Erythroblast (primary cell): ENCODE data around the gene CHRNG.
A peak's percentile ranks its signal among the peaks of the same experiment; 100 is the strongest.

ENCODE experiments used
- DNase-seq, 2 experiments: peaks; one replicate each; lab custom pipeline; 2025; lab: John Stamatoyannopoulos, UW
- GATA1 ChIP-seq: IDR thresholded peaks from 2 replicates; pipeline ENCODE4 v1.6.1; 2011; ENCODE audit warnings: low read depth, mild to moderate bottlenecking, control low read depth, low read length, moderate library complexity
- POLR2A ChIP-seq: IDR thresholded peaks from 2 replicates; pipeline ENCODE4 v1.6.1; 2011; ENCODE audit warnings: mild to moderate bottlenecking, low read length

Gene CHRNG

DNA sequence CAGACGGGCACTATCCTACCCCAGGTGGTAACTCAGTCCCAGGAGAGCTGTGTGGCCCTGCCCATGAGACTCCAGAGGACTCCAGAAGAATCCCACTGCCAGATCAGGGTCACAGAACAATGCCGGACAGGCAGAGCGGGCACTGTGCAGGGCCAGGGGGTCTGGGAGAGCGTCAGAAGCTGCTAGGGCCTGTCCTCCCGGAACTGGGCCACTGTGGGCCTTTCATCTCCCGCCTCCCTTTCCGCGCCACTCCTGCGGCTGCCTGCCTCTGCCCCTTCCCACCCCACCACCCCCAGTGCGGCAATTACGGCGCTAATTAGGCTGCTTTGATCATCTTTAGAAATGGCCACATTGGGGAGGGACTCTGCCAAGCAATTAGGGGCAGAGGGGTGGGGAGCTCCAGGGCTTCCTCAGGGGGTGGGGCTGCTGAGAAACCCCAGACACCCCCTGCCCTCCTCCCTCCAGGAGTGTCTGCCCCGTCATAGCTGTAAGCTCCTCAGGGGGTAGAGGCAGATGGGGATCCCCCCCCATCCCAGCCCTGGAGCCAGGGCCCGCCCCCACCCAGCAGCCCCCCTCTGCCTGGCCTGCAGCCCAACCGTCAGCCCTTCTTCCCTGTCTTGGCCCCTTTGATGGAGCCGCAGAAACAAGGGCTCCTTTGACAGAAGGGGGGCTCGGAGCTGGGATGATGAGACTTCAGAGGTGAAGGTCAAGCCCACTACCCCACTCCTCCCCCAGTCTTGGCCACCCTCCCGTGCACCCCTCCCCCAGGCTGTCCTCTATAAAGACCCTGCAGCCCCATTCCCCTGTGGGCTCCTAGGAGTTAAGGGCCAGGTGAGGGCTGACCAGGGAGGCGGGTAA, 19.7 kb upstream of the CHRNG start, which contains the start of gene PRSS56:
TSS of gene PRSS56 (plus strand) at position 808 of the 858 bp plus-strand sequence. CDS start 211 bp downstream, outside the sequence.
- TF ChIP-seq GATA1 (no peak), POLR2A (no peak)
- no peak for DNase-seq

DNA sequence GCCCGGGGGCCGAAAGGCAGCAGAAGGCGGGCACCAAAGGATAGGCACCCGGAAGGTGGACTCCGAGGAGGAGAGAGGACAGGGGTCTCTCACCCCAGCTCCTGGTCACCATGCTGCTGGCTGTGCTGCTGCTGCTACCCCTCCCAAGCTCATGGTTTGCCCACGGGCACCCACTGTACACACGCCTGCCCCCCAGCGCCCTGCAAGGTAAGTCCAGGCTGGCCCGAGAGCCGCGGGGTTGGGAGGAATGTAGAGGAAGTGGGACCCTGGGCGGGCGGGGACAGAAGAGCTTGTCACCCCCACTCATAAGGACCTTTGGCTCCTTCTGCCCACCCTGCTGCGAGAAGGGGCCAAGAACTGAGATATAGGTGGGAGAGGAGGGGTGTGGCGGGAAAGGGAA, 19.0 kb upstream of the CHRNG start:
- DNase-seq = no peak
- TF ChIP-seq GATA1 (no peak), POLR2A (no peak)

DNA sequence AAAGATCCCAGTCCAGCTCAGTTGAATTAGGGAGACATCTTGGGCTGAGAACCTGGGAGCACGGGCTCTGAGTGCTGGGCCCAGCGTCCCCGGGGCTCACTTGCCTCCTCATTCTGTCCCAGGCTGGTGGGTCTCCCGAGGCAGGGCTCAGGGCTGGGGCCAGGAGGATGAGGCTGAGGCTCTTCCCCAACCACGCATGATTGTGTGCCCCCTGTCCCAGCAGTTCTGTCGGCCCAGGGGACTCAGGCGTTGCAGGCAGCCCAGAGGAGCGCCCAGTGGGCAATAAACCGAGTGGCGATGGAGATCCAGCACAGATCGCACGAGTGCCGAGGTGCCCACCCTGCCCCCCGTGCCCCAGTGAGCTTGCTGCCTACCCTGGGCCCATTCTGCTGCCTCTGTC, 18.4 kb upstream of the CHRNG start:
- TF ChIP-seq GATA1 (no peak), POLR2A (no peak)
- no peak for DNase-seq

DNA sequence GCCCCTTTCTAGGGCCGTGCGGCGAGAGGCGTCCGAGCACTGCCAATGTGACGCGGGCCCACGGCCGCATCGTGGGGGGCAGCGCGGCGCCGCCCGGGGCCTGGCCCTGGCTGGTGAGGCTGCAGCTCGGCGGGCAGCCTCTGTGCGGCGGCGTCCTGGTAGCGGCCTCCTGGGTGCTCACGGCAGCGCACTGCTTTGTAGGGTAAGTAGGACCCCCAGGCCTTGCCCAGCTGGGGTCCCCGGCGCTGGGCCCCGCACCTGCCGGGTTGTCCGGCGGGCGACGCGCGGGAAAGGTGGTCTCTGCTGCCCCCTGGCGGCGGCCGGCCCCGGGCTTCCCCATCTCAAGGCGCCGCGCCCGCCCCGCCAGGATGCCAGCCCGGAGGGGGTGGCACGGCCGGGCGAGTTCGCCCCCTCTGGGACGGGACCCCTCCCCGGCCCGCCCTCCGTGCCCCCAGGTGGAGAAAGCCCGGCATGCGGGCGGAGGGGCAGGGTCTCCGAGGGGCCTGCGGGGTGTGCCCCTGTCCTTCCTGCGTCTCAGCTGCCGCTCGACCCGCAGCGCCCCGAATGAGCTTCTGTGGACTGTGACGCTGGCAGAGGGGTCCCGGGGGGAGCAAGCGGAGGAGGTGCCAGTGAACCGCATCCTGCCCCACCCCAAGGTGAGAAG, 17.4 kb upstream of the CHRNG start:
- TF ChIP-seq GATA1 (no peak), POLR2A (no peak)
- peak; percentile 40 to 74 for DNase-seq

DNA sequence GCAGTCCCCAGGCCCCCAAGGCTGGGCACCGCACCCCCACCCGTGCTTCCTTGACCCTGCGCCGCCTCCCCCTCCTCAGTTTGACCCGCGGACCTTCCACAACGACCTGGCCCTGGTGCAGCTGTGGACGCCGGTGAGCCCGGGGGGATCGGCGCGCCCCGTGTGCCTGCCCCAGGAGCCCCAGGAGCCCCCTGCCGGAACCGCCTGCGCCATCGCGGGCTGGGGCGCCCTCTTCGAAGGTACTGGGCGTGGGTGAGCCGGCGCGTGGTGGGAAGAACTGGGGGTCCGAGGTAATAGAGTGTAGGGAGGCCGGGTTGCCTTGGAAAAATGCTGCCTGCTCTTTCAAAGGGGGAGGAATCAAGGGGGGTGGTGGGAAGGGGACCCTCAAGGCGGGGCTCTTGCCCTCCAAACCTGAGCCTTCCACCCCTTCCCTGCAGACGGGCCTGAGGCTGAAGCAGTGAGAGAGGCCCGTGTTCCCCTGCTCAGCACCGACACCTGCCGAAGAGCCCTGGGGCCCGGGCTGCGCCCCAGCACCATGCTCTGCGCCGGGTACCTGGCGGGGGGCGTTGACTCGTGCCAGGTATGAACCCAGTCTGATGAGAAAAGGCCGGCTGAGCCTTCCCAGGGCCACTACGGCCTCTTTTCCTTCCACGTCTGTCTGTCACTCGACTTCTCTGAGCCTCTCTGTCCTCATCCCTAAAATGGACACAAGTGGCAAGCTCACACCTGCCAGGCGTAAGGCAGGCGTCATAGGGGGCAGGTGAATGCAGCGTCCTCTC, 16.7 kb upstream of the CHRNG start:
- DNase-seq = no peak
- TF ChIP-seq POLR2A = no peak
- TF ChIP-seq GATA1 = no peak

DNA sequence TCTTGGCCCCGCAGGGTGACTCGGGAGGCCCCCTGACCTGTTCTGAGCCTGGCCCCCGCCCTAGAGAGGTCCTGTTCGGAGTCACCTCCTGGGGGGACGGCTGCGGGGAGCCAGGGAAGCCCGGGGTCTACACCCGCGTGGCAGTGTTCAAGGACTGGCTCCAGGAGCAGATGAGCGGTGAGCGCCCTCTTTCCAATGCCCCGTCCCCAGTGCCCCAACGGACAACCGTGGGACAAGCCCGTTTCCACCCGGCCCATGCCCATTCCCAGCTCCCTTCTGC, 16.1 kb upstream of the CHRNG start:
- no peak for TF ChIP-seq GATA1
- TF ChIP-seq POLR2A = no peak
- no peak for DNase-seq

DNA sequence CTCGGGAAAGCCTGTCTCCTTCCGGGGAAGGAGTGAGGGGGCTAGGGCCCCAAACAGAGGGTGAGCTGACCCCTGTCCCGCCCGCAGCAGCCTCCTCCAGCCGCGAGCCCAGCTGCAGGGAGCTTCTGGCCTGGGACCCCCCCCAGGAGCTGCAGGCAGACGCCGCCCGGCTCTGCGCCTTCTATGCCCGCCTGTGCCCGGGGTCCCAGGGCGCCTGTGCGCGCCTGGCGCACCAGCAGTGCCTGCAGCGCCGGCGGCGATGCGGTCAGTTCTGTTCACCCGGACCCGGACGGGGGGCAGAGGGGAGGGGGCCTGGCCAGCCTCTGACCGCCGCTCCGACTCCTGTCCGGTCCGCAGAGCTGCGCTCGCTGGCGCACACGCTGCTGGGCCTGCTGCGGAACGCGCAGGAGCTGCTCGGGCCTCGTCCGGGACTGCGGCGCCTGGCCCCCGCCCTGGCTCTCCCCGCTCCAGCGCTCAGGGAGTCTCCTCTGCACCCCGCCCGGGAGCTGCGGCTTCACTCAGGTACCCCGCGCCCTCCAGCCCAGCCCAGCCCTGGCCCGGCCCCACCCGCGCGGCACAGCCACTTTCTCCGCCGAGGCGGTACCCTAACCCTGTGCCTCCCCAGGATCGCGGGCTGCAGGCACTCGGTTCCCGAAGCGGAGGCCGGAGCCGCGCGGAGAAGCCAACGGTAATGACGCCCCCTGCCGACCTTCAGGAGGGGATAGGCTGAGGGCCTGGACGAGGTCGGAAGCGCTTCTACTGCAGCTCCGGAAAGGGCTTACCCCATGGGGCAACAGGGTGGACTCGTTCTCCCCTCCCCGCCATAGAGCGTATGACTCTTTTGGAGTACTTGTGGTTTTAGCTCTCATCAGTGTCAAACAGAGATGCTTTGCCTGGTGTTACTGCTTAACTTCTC, 15.6 kb upstream of the CHRNG start:
- no peak for TF ChIP-seq GATA1
- TF ChIP-seq POLR2A = no peak
- peak; percentile 51 to 58 for DNase-seq

DNA sequence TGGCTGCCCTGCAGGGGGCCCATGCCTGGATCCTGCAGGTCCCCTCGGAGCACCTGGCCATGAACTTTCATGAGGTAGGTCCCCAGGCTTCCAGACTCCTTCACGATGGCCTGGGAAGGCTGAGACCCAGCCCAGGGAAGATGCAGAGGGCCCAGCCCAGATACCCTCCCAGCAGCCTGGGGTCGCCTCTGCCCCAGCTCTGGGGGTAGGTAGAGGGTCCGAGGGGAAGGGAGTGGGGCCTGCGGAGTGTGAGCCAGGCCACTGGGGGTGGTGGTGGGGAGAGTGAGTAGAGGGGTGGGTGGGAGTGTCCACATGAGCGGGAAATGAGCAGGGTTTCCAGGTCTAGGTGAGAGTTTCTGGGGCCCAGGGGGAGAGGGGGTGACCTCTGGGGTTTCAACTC, 14.7 kb upstream of the CHRNG start:
- no peak for TF ChIP-seq GATA1
- TF ChIP-seq POLR2A = no peak
- no peak for DNase-seq

DNA sequence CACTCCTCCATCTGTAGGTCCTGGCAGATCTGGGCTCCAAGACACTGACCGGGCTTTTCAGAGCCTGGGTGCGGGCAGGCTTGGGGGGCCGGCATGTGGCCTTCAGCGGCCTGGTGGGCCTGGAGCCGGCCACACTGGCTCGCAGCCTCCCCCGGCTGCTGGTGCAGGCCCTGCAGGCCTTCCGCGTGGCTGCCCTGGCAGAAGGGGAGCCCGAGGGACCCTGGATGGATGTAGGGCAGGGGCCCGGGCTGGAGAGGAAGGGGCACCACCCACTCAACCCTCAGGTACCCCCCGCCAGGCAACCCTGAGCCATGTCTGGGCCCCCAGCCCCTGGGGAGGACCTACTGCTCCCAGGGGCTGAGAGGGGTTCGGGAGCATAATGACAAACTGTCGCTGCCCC, 14.3 kb upstream of the CHRNG start:
- no peak for DNase-seq
- TF ChIP-seq POLR2A (no peak), GATA1 (no peak)

DNA sequence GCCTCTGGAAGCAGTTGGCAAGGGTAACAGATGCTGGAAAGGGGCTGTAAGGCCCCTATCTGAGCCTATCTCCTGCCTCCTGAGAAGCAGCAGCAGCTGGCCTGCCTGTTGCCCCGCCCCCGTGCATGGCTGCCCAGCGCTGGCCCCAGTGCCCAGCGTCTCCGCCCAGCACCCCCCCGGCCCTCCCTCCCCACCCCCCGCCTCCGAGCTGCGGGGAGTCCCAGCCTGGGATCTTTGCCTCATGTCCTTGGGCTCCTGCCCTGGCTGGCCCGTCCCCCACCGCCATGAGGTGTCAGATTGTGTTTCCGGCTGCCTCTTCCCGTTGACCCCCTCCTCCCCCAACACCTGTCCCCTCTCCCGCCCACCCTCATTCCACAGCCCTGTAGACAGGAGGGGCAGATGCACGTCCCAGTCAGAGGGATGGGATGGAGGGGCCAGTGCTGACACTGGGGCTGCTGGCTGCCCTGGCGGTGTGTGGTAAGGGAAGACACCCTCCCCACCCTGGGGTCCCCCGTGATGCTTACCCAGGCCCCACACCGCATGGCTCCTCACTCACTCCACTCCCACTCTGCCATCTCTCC, 13.6 kb upstream of the CHRNG start, which contains the start of gene CHRND:
TSS of gene CHRND (plus strand) at position 370 of the 581 bp plus-strand sequence. CDS start at position 426, 56 bp downstream.
- TF ChIP-seq POLR2A = no peak
- TF ChIP-seq GATA1 = no peak
- DNase-seq = peak; percentile 8 to 17

DNA sequence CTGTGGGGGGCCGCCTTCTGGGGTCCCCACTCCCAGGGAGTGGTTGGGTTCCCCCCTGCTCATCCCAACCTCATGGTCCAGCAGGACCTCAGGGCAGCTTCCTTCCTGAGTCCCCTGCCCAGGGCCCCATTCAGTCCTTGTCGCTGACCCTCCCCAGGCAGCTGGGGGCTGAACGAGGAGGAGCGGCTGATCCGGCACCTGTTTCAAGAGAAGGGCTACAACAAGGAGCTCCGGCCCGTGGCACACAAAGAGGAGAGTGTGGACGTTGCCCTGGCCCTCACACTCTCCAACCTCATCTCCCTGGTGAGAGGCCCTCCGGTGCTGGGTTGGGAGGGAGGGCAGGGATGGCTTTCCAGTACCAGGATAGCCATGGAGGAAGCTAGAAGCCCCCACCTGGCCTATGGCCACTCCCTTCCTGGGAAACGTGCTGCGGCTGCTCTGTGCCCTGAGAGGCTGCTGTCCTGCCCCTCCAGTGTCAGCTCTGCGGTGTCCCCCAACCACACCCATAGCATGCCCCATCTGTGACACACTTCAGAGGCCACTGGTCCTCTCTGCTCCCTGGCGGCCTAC, 13.0 kb upstream of the CHRNG start:
- DNase-seq = no peak
- no peak for TF ChIP-seq GATA1
- TF ChIP-seq POLR2A = no peak

DNA sequence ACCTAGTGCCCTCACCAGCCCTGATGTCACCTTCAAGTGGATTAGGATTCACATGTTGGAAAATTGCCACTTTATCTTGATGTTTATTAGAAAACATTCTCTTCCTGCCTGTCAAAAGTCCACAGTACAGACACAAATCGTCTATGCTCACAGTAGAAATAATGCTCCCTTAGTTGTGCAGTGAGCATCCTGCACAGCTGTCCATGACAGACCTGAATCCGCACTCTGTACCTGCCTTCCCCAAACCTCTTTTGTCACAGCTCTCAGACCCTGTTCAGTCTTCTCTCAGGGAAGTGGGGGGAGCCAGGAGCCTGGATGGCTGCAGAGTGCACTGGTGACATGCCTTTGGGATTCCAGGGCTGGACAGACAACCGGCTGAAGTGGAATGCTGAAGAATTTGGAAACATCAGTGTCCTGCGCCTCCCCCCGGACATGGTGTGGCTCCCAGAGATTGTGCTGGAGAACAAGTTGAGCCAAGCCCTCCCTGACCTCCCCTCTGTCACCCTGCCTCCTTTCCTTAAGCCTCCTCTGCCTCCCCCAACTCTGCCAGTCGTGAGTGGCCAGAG, 11.5 kb upstream of the CHRNG start:
- no peak for TF ChIP-seq GATA1
- no peak for DNase-seq
